ENCODE results near the gene SOX6.

DNA sequence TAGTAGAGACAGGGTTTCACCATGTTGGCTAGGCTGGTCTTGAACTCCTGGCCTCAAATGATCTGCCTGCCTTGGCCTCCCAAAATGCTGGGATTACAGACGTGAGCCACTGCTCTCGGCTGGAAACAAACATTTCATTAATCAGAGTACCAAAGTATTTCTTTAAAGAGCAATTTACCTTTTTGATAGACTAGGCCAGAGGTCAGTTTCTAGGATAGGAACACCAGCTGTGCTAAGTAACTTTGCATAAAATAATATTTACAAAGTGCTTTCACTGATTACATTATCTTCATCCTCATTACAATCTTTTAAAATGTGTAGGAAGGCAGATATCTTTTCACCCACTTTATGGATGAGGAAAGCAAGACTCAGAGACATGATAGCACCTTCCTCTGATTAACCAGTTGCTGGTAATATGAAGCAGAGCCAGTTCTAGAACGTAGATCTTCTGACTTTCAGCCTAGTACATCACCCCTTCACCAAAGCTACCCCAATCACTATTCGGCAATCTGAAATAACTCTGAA is 355.2 kb downstream of the SOX6 start:
- TF ChIP-seq, protein P1, sequence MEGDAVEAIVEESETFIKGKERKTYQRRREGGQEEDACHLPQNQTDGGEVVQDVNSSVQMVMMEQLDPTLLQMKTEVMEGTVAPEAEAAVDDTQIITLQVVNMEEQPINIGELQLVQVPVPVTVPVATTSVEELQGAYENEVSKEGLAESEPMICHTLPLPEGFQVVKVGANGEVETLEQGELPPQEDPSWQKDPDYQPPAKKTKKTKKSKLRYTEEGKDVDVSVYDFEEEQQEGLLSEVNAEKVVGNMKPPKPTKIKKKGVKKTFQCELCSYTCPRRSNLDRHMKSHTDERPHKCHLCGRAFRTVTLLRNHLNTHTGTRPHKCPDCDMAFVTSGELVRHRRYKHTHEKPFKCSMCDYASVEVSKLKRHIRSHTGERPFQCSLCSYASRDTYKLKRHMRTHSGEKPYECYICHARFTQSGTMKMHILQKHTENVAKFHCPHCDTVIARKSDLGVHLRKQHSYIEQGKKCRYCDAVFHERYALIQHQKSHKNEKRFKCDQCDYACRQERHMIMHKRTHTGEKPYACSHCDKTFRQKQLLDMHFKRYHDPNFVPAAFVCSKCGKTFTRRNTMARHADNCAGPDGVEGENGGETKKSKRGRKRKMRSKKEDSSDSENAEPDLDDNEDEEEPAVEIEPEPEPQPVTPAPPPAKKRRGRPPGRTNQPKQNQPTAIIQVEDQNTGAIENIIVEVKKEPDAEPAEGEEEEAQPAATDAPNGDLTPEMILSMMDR (IDR thresholded peaks at IDR 0.05) = no peak
- no peak for TF ChIP-seq POLR2A (IDR thresholded peaks at IDR 0.05)
- TF ChIP-seq POLR2AphosphoS5 (IDR thresholded peaks at IDR 0.05) = no peak
